Hypothalamus (tissue), 51 donors: ENCODE results near the gene NEK9.
"Not testable (repeated sequence)": the region's sequence is repeated elsewhere in the genome, so short reads cannot be mapped to it uniquely, and the experiment has no call there.

Experiments
- DNase-seq, 51 donors: peaks; one replicate each; lab custom pipeline; 2025; lab: John Stamatoyannopoulos, UW

Gene NEK9

GRCh38 chr14:75147423-75148071 lies 20.7 kb upstream of the NEK9 start:
- peak in 49 of 51 donors; percentile 22 to 96 (median 72) for DNase-seq

DNA sequence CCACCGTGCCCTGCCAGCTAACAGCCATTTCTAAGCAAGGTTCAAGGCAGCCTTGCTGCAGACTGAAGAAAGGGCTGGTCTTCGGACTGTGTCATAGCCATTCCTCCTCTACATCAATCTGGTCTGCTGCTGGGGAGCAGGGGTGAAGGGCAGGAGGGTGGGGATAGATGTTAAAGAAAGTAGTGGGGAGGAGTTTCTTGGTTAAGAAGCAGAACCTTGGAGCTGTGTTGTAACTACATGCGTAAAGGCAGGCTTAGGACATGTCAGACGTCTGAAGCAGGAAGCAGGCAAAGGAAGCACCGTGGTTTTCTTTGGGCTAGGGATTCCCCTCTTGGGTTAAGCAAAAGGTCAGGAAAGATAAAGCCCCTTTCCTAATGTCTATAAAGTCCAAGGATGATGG lies 18.1 kb upstream of the NEK9 start:
- DNase-seq, result peak in 3 of 51 donors; percentile 12 to 23 (median 17)

- peak in 1 of 51 donors; percentile 37 for DNase-seq
Measured at GRCh38 chr14:75143761-75144527, 17.1 kb upstream of the NEK9 start.

DNA sequence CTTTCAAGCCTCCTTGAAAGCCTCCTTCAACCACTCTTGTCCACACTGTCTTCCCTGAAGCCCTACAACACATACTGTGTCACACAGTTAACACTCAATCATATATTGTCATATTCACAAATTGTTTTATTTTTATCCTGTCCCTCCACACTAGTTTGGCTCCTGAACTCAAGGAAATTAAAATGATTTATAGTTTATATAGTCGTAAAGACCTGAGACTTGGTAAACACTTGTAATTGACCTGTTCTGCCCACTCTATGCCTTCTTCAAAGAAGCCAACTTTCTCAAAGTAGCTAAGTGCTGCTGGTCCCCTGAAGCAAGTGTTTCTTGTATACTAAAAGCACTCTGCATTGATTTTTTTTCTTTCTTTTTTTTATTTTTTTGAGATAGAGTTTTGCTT lies 15.6 kb upstream of the NEK9 start:
- no peak for DNase-seq

DNA sequence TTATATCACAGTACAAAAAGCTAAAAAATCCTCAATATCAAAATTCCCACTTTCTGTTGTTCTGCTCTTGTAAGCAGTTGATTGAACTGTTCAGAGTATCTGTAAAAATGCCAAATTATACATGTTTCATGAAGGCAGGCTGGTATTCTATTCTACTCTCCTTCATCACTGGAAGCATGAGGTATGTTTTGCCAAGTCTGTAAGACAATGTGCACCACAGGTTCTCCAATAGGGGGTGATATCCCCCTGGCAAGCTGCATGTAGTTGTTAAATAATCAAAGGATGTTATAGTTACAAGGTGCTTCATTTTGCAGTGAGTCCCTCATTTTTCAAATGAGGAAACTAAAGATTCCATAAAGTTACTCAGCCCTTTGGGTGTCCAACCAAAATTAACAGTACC lies 15.1 kb upstream of the NEK9 start:
- no peak for DNase-seq

DNA sequence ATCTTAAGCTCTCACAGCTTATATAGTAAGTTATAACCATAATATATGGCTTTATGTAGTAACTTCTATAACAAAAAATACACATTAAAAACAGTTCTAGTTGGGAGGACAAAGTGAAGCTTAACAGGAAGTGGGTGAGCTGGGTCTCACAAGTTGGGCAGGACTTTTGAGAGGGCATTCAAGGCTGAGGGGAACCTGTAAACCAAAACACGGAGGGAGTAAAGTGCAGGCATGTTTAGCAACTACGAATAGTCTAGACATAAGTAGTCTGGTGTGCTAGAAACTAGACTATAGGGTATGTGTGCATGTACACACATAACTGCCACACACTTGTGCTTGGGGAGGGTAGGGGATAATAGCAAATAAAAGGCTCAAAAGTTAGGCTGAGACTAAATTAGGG lies 14.2 kb upstream of the NEK9 start:
- DNase-seq, result no peak

- DNase-seq, result no peak
Measured at GRCh38 chr14:75140620-75141019, 13.8 kb upstream of the NEK9 start.

GRCh38 chr14:75139185-75139584 lies 12.3 kb upstream of the NEK9 start:
- no peak for DNase-seq

- no peak for DNase-seq
Measured at GRCh38 chr14:75138492-75138891, 11.6 kb upstream of the NEK9 start.

DNA sequence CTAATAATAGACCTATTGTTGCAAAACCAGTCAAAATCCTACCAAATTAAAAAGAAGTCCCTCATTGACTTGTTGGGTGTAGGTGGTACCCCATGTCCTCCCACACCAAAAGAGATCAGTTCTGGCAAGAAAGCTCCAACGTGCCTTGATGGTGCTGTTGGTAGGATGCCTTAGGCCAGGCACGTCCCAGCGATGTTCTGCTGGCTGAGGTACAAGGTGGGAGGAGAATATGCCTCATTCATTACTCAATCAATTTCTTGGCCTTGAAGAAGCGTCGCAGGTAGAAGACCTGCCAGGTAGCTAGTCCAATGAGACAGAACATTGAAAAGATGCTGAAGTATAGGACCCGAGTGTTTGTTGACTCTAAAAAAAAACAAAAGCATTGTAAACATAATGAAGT lies 7.8 kb upstream of the NEK9 start:
- no peak for DNase-seq

GRCh38 chr14:75133597-75133996 lies 6.7 kb upstream of the NEK9 start:
- no peak for DNase-seq

DNA sequence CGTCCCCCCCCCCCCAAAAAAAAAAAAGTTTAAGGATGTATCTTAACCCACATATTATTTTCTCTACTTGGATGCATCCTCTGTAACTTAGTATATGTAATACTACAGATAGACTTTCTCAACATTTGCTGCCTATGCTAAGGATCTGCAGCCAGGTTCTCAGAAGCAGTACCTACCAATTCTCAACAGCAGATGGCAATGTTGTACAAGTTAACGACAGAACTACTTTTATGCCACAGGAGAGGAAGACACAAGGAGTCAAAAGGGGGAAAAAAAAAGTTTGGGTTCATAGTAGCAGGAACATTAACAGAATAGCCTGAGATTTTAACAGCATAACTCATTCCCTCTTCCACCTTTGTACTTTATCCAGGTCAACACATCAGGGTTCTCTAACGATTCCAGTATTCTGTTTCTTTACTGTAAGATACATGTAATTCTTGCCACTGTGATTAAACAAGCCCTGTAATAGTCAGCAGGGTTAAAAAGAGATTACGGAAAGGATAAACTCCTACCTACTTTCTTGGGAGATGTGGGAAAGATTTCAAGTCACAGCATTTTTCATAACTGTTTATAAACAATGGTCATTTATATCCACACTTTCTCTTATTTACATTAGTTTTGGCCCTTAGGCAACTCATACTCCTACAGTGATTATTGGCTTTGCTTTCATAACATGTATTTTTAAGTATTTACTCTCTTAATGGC lies 5.7 kb upstream of the NEK9 start:
- peak in 16 of 51 donors; percentile 0 to 79 (median 20) for DNase-seq

DNA sequence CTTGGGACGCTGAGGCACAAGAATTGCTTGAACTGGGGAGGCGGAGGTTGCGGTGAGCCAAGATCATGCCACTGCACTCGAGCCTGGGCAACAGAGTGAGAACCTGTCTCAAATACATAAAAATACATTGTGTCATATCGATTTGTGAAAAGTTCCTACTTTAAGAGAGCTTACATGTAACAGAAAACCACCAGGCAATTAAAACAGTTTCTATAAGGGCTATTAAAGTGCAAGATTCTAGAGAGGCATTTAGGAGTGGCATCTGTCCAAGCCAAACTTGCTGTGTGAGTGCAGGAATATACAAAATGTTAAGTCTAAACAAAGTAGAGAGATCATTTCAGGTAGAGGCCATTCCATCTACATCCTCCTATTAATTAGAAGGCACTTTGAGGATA lies 1.7 kb upstream of the NEK9 start:
- DNase-seq, result no peak

DNA sequence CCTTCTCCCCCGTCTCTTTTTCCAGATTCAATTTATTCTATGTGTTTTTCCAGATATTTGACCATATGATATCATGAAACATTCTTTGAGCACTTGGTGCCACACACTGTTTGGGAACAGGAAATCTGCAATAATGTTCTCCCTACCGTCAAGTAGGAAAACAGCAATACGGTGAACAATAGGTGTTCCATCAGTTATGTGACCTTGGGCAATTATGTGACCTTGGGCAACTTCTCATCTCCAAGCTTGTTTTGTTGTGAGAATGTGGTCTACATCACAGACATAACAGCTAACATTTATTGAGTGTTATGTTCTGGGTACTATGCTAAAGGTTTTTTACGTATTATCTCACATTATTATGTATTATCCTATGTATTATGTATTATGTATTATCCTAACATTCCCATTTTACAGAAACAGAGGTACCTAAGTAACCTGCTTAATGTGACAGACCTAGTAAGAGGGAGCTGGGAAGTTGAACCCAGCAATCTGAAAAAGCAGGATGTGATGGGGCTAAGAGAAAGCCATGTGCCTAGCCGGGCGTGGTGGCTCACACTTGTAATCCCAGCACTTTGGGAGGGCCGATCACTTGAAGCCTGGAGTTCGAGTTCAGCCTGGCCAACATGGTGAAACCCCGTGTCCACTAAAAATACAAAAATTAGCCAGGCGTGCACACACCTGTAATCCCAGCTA lies 1.2 kb upstream of the NEK9 start:
- no peak for DNase-seq

DNA sequence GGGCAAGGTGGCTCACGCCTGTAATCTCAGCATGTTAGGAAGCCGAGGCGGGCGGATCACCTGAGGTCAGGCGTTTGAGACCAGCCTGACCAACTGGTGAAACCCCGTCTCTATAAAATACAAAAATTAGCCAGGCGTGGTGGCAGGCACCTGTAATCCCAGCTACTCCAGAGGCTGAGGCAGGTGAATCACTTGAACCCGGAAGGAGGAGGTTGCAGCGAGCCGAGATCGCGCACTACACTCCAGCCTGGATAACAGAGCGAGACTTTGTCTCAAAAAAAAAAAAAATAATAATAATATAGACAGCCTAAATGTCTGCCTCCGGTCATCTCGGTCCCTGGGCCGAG lies 599 bp upstream of the NEK9 start:
- not testable (repeated sequence) for DNase-seq

DNA sequence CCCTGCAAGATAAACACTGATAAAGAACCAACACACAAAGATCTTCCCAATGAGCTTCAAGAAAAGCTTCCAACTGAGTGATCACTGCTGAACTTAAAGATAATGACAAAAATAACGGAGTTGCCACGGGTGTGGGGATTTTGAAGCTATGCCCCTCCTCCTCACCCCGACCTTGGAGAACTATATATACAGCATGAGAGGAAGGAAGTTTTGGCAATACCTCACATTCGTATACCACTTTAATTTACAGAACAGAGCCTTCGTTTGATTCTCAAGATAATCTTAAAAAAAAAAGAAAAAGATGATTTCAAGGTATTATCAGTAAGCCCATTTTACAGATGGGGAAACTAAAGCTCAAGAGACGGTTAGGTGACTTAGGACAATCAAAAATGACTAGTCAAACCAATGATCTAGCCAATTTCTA lies 715 bp downstream of the NEK9 start:
- no peak for DNase-seq

- no peak for DNase-seq
Measured at GRCh38 chr14:75125617-75126016, 1.2 kb downstream of the NEK9 start.

DNA sequence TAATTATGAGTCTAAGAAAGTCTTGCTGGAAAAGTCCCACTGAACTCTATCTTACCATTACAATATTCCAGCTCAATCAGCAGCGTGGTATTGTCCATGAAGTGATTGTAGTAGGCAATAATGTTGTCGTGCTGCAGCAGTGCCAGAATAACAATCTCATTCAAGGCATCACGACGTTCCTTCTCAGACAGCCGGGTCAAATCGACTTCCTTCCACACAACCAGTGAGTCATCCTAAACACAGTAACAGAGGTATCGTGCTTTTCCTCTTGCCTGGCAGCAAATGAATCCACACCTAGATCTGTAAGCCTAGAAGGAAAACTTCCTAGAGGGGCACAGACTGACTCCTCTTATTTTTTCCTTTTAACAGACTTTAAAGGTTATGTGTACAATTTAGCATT lies 2.9 kb downstream of the NEK9 start:
- peak in 1 of 51 donors; percentile 22 for DNase-seq

DNA sequence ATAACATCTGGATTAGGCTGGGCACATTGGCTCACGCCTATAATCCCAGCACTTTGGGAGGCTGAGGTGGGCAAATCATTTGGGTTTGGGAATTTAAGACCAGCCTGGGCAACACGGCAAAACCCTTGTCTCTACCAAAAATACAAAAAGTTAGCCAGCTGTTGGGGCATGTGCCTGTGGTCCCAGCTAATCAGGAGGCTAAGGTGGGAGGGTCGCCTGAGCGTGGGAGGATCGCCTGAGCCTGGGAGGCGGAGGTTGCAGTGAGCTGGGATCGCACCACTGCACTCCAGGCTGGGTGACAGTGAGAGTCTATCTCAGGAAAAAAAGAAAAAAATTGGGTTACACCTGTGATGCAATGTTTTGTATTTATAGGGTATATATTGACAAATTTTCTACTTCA lies 5.3 kb downstream of the NEK9 start:
- no peak for DNase-seq

- DNase-seq, result no peak
Measured at GRCh38 chr14:75120541-75121291, 6.1 kb downstream of the NEK9 start.

DNA sequence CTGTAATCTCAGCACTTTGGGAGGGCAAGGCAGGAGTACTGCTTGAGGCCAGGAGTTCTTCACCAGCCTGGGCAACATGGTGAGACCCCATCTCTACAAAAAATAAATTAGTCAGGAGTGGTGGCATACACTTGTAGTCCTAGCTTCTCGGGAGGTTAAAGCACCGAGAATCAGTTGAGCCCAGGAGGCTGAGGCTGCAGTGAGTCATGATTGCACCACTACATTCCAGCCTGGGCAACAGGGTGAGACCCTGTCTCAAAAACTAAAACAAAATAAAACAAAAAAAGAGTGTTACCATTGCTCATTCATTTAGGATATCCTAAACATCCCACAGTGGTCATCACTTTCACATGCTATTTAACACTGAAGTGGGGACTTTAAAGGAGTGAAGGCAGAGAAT lies 7.8 kb downstream of the NEK9 start:
- DNase-seq, result no peak
